GM13977 (cell line): ENCODE measurements around the gene MGRN1.

Experiments
- DNase-seq: peaks from one replicate; pipeline ENCODE4 v3.0.0; 2012; ENCODE audit warnings: low spot score
- CTCF ChIP-seq: IDR thresholded peaks from 2 replicates; pipeline ENCODE4 v1.5.1; 2012; ENCODE audit warnings: mild to moderate bottlenecking, control low read depth; ENCODE audit not compliant: insufficient read depth; ENCODE audit errors: extremely low read depth, missing control alignments
- in situ Hi-C: fragments of 300-500 bp; cut with MboI; formaldehyde crosslinking; loops from one replicate; pipeline ENCODE4 v1.12.0; 2022; ENCODE audit warnings: low sequenced_read_pairs, low pct_unique_long_range_greater_than_20kb, mixed read lengths, inconsistent platforms; ENCODE audit not compliant: unreplicated experiment

Gene MGRN1

GRCh38 chr16:4609200-4610010 lies 15.2 kb upstream of the MGRN1 start:
- no peak for TF ChIP-seq CTCF
- no peak for DNase-seq
- in situ Hi-C loops, result no loop called here

- DNase-seq, result no peak
- in situ Hi-C loops, result no loop called here
- no peak for TF ChIP-seq CTCF
These were observed 14.3 kb upstream of the MGRN1 start for GRCh38 chr16:4610011-4611005.

GRCh38 chr16:4611337-4612021 lies 13.1 kb upstream of the MGRN1 start:
- no peak for DNase-seq
- in situ Hi-C loops, result no loop called here
- TF ChIP-seq CTCF, result no peak

GRCh38 chr16:4612474-4612931 lies 12.1 kb upstream of the MGRN1 start:
- DNase-seq, result no peak
- in situ Hi-C loops, result no loop called here
- no peak for TF ChIP-seq CTCF

- DNase-seq, result no peak
- no peak for TF ChIP-seq CTCF
- in situ Hi-C loops, result no loop called here
These were observed 11.5 kb upstream of the MGRN1 start for GRCh38 chr16:4612977-4613635.
